HCT116 (cell line): ENCODE measurements around the gene ZHX3. TPM values are rescaled to one million over a fixed set of nuclear protein-coding genes. Genes with fewer than 3 reads are reported as not detected.

Experiments used
- ATAC-seq: fragments of 200-7000 bp; cut with Tn5 transposase; 2 replicates; pipeline ENCODE4 v1.9.1; 2020; ENCODE audit warnings: mild to moderate bottlenecking, moderate library complexity
- BruUV-seq: library from RNA; stranded (reverse); fragments of 400-500 nt; replicated peaks from 2 replicates; lab custom pipeline; 2021; lab: Mats Ljungman, UMichigan
- CTCF ChIA-PET: fragments of 300-600 bp; sonication (Branson Sonifier 250); formaldehyde crosslinking; loops from one replicate; lab custom pipeline; 2021; ENCODE audit warnings: antibody characterized with exemption; lab: Charles Lee
- POLR2A ChIA-PET: fragments of 300-600, 350-600 bp; sonication (Branson Sonifier 250); formaldehyde crosslinking; loops from one replicate; lab custom pipeline; 2021; ENCODE audit warnings: antibody characterized with exemption; lab: Charles Lee
- RAD21 ChIA-PET, 2 experiments: fragments of 300-600 bp; sonication (Branson Sonifier 250); formaldehyde crosslinking; loops; one replicate each; lab custom pipeline; 2023; ENCODE audit warnings: low total read pairs in 2 of 2; ENCODE audit not compliant: uncharacterized antibody in 2 of 2, unreplicated experiment in 2 of 2, low non-redundant PET in 1 of 2; lab: Charles Lee
- DNase-seq: peaks from one replicate; pipeline ENCODE4 v3.0.0-alpha.2; 2010; ENCODE audit warnings: low read depth, low spot score
- H2AFZ ChIP-seq: fragments of 200-600 bp; shearing (Covaris generic), sonication (generic); 2 replicates; pipeline ENCODE4 v1.6.1; 2017; ENCODE audit warnings: low read depth, mixed run types, mixed read lengths, antibody characterized with exemption, low read length; ENCODE audit not compliant: poor library complexity, severe bottlenecking
- H3K27ac ChIP-seq: 2 replicates; pipeline ENCODE4 v1.5.1; 2012; ENCODE audit warnings: low read depth, low read length
- H3K27me3 ChIP-seq: fragments of 200-600 bp; sonication (generic); 2 replicates; pipeline ENCODE4 v1.6.1; 2016; ENCODE audit warnings: mixed run types, low read length, mixed read lengths; ENCODE audit not compliant: insufficient read depth
- H3K36me3 ChIP-seq, 2 experiments: fragments of 200-500 bp in 1 of 2; fragments of 200-600 bp in 1 of 2; sonication (Bioruptor generic) in 1 of 2; sonication (generic) in 1 of 2; 2 replicates each; pipeline versions ENCODE4 v1.5.1 to v1.6.1; 2014 to 2016; ENCODE audit warnings: low read length in 2 of 2, inconsistent platforms in 1 of 2, mixed read lengths in 1 of 2, mixed run types in 1 of 2; ENCODE audit not compliant: insufficient read depth in 2 of 2, control insufficient read depth in 1 of 2
- H3K4me1 ChIP-seq, 2 experiments: fragments of 200-600 bp in 1 of 2; sonication (generic) in 1 of 2; 2 replicates each; pipeline versions ENCODE4 v1.5.1 to v1.6.1; 2012 to 2017; ENCODE audit warnings: low read length in 2 of 2, inconsistent platforms in 1 of 2, mild to moderate bottlenecking in 1 of 2, mixed read lengths in 1 of 2, mixed run types in 1 of 2, moderate library complexity in 1 of 2; ENCODE audit not compliant: insufficient read depth in 2 of 2, control insufficient read depth in 1 of 2
- H3K4me2 ChIP-seq: fragments of 200-600 bp; sonication (generic); 2 replicates; pipeline ENCODE4 v1.6.1; 2017; ENCODE audit warnings: mixed run types, low read length, mixed read lengths
- H3K4me3 ChIP-seq, 2 experiments: fragments of 200-600 bp in 1 of 2; sonication (generic) in 1 of 2; replicated peaks in 1 of 2; 2 replicates each; pipeline ENCODE4 v1.5.1; 2011 to 2016; ENCODE audit warnings: low read length in 2 of 2, control low read depth in 1 of 2, low read depth in 1 of 2, mild to moderate bottlenecking in 1 of 2, mixed read lengths in 1 of 2, mixed run types in 1 of 2
- H3K79me2 ChIP-seq: fragments of 200-600 bp; sonication (generic); 2 replicates; pipeline ENCODE4 v1.6.1; 2017; ENCODE audit warnings: mild to moderate bottlenecking, mixed run types, low read length, moderate library complexity, mixed read lengths; ENCODE audit not compliant: insufficient read depth
- H3K9ac ChIP-seq: fragments of 200-600 bp; sonication (generic); 2 replicates; pipeline ENCODE4 v1.6.1; 2016; ENCODE audit warnings: low read length, mixed read lengths
- H3K9me2 ChIP-seq: fragments of 200-600 bp; sonication (generic), shearing (Covaris generic); 2 replicates; pipeline ENCODE4 v1.6.1; 2017; ENCODE audit warnings: mixed run types, mild to moderate bottlenecking, moderate library complexity; ENCODE audit not compliant: insufficient read depth
- H3K9me3 ChIP-seq, 2 experiments: fragments of 200-500 bp in 1 of 2; fragments of 200-600 bp in 1 of 2; sonication (Bioruptor generic) in 1 of 2; sonication (generic) in 1 of 2; 2 replicates each; pipeline ENCODE4 v1.6.1; 2014 to 2017; ENCODE audit warnings: low read length in 2 of 2, mixed read lengths in 2 of 2, inconsistent platforms in 1 of 2, low read depth in 1 of 2, mild to moderate bottlenecking in 1 of 2, mixed run types in 1 of 2, moderate library complexity in 1 of 2; ENCODE audit not compliant: control insufficient read depth in 1 of 2, insufficient read depth in 1 of 2
- H4K20me1 ChIP-seq: fragments of 200-600 bp; sonication (generic), shearing (Covaris generic); 2 replicates; pipeline ENCODE4 v1.6.1; 2017; ENCODE audit warnings: mixed run types, mild to moderate bottlenecking, moderate library complexity; ENCODE audit not compliant: insufficient read depth
- CTCF ChIP-seq, 3 experiments: fragments of 200-600 bp in 1 of 3; sonication (generic) in 1 of 3; IDR thresholded peaks in 2 of 3; conservative IDR thresholded peaks in 1 of 3; 2 replicates each; pipeline ENCODE4 v1.5.1; 2012 to 2017; ENCODE audit warnings: low read depth in 2 of 3, low read length in 2 of 3, antibody characterized with exemption in 1 of 3, borderline replicate concordance in 1 of 3, control low read depth in 1 of 3, mild to moderate bottlenecking in 1 of 3, mixed read lengths in 1 of 3, mixed run types in 1 of 3, moderate library complexity in 1 of 3; ENCODE audit not compliant: insufficient read depth in 1 of 3
- EGR1 ChIP-seq: IDR thresholded peaks from 2 replicates; pipeline ENCODE4 v1.6.1; 2012; ENCODE audit warnings: low read depth
- ELF1 ChIP-seq: IDR thresholded peaks from 2 replicates; pipeline ENCODE4 v1.6.1; 2012; ENCODE audit warnings: low read depth, borderline replicate concordance
- EZH2phosphoT487 ChIP-seq: fragments of 200-600 bp; IDR thresholded peaks from 2 replicates; pipeline ENCODE4 v1.6.1; 2018; ENCODE audit warnings: antibody characterized with exemption, borderline replicate concordance
- FOSL1 ChIP-seq: IDR thresholded peaks from 2 replicates; pipeline ENCODE4 v1.6.1; 2012; ENCODE audit warnings: low read depth
- JUND ChIP-seq: IDR thresholded peaks from 2 replicates; pipeline ENCODE4 v1.6.1; 2012
- REST ChIP-seq: IDR thresholded peaks from 2 replicates; pipeline ENCODE4 v1.6.1; 2012; ENCODE audit warnings: low read depth
- SIN3A ChIP-seq: IDR thresholded peaks from 2 replicates; pipeline ENCODE4 v1.6.1; 2012; ENCODE audit warnings: low read depth
- SRF ChIP-seq: IDR thresholded peaks from 2 replicates; pipeline ENCODE4 v1.6.1; 2012; ENCODE audit warnings: low read depth
- YY1 ChIP-seq: IDR thresholded peaks from 2 replicates; pipeline ENCODE4 v1.6.1; 2011; ENCODE audit warnings: low read length, low read depth, moderate library complexity, mild to moderate bottlenecking; ENCODE audit not compliant: insufficient replicate concordance; ENCODE audit errors: extremely low read depth
- ZNF274 ChIP-seq: fragments of 200-500 bp; sonication (Bioruptor generic); IDR thresholded peaks from 2 replicates; pipeline ENCODE4 v1.6.1; 2014; ENCODE audit warnings: mild to moderate bottlenecking, low read depth, low read length, inconsistent platforms
- intact Hi-C: fragments of 100-400 bp; cut with micrococcal nuclease; formaldehyde crosslinking; loops from 2 replicates; pipeline ENCODE4 v1.10.0; 2022
- total RNA-seq: library from RNA; stranded (reverse); gene quantifications from one replicate; pipeline ENCODE4 v1.2.1, GENCODE V29; 2021; ENCODE audit not compliant: unreplicated experiment
- TF ChIP-seq, protein P1 (sequence below): IDR thresholded peaks from 2 replicates; pipeline ENCODE4 v1.6.1; 2012

Gene ZHX3
- total RNA-seq, 1 experiment from 2014 or later, result 13.3 TPM

DNA sequence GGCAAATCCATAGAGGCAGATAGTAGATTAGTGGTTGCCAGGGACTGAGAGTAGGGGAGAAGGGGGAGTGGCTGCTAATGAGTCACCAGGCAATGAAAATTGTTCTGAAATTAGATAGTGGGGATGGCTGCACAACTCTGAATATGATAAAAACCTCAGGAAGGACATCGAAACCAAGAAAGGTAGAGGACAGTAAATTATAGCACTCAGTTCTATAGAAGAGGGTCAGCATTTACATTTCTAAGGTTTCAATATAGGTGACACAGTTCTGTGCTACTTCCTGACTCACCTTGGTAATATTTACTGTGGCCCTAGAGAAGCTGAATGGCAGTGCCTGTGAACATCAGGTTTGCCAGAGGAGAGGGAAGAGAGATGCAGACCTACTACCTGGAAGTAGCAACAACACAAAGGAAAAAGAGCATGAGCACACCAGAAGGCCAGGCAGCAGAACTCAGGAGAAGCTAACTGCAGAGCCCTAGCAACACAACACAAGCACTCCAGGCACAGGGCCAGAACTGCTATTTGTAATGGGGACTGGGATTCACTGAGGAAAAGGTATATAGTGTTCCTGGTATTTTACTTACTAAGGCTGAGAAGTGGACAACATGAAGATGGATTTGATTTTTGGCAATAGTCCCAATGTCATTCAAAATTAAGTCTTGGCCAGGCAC lies 104.2 kb downstream of the ZHX3 start:
- Histone ChIP-seq H3K4me3 (no peak overlapping the region), H3K9ac (no peak overlapping the region), H3K9me3 (no peaks in the 10 kb centered on the region), H3K4me1 (peaks cover 8 to 9% of the 10 kb centered on the region in 2 experiments), H3K4me2 (peak overlapping the region; percentile 2; the same call in 1 of the 2 replicates), H2AFZ (no peak overlapping the region), H3K27ac (no peak overlapping the region), H3K36me3 (no peaks in the 10 kb centered on the region), H3K79me2 (no peaks in the 10 kb centered on the region), H3K27me3 (no peaks in the 10 kb centered on the region), H4K20me1 (no peaks in the 10 kb centered on the region), H3K9me2 (no peaks in the 10 kb centered on the region)
- CTCF ChIA-PET, result interaction anchor here (0.9 kb wide), 1 partner anchor 19 kb away, joined by 5 read pairs; no protein-coding TSS in a partner anchor
- RAD21 ChIA-PET, result no interaction called here
- 0 out of 2 replicates have a peak, but pooled peaks have one; percentile 27 for TF ChIP-seq SRF
- peak; percentile 14; the same call in 1 of the 2 replicates for TF ChIP-seq FOSL1
- 0 out of 2 replicates have a peak, but pooled peaks have one; percentile 14 for TF ChIP-seq ELF1
- no peak for TF ChIP-seq JUND
- no peak for TF ChIP-seq ZNF274
- POLR2A ChIA-PET, result no interaction called here
- DNase-seq, result no peak
- ATAC-seq, result peak; percentile 60; the same call in 1 of the 2 replicates
- intact Hi-C loops, result no loop called here
- BruUV-seq, result no TSS peak

DNA sequence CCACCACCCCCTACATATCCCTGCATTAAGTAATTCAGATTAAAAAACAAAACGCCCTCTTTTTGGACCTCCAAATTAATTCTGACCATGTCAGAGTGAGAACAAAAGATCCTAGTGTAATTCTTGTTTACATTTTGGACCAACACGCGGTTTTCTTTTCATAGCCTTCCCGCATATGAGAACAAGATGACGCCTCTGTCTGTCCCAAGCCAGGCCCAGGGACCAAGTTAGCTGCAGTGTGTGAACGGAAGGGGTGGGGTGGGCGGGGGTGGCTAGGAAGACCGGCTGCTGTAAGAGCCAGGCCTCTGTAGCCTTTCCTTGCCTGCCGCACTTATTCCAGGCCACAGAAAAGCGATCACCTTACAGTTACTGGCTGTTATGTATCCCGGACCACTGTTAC lies 112.2 kb downstream of the ZHX3 start:
- Histone ChIP-seq H3K27ac (no peak overlapping the region), H3K4me1 (no peaks in the 10 kb centered on the region), H3K36me3 (no peaks in the 10 kb centered on the region), H3K27me3 (no peaks in the 10 kb centered on the region), H3K9me2 (no peaks in the 10 kb centered on the region), H3K4me3 (no peak overlapping the region), H2AFZ (no peak overlapping the region)
- BruUV-seq, result no TSS peak
- RAD21 ChIA-PET, result no interaction called here
- TF ChIP-seq, protein P1, sequence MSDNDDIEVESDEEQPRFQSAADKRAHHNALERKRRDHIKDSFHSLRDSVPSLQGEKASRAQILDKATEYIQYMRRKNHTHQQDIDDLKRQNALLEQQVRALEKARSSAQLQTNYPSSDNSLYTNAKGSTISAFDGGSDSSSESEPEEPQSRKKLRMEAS, result no peak
- TF ChIP-seq EGR1 (no peak), ZNF274 (no peak), YY1 (no peak), EZH2phosphoT487 (no peak), SRF (no peak), SIN3A (no peak), REST (no peak), CTCF (IDR thresholded peaks at IDR 0.05 in 2 of 3, conservative IDR thresholded peaks at IDR 0.05 in 1 of 3; ENCODE audit: borderline replicate concordance in 1 of 3, insufficient read depth in 1 of 3, low read depth in 2 of 3, low read length in 2 of 3) (no peak)
- TF ChIP-seq, all 23 proteins: peak for 0
- intact Hi-C loops, result no loop called here
- no peak for ATAC-seq
- no peak overlapping the region for H3K4me2 ChIP-seq
- H3K79me2 ChIP-seq, result no peaks in the 10 kb centered on the region
- ChIA-PET POLR2A (no interaction called here), CTCF (no interaction called here)
- no peak overlapping the region for H3K9ac ChIP-seq
- no peak for DNase-seq
- no peaks in the 10 kb centered on the region for H3K9me3 ChIP-seq
- no peaks in the 10 kb centered on the region for H4K20me1 ChIP-seq
